ENCODE measurements around the gene TMEM267.

DNA sequence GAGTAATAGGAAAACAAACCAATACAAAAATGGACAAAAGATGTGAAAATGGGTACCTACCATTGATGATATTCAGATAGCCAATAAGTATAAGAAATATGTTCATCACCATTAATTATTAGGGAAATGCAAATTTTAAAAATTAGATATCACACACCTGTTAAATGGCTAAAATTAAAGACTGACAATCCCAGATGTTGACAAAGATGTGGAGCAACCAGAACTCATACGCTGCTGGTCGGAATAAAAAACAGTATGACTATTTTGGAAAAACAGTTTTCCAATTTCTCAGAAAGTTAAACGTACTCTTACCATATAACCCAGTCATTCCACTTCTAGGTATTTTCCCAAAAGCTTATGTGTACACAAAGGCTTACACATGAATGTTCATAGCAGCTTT, 27.1 kb downstream of the TMEM267 start:
- TF ChIP-seq, protein P1, sequence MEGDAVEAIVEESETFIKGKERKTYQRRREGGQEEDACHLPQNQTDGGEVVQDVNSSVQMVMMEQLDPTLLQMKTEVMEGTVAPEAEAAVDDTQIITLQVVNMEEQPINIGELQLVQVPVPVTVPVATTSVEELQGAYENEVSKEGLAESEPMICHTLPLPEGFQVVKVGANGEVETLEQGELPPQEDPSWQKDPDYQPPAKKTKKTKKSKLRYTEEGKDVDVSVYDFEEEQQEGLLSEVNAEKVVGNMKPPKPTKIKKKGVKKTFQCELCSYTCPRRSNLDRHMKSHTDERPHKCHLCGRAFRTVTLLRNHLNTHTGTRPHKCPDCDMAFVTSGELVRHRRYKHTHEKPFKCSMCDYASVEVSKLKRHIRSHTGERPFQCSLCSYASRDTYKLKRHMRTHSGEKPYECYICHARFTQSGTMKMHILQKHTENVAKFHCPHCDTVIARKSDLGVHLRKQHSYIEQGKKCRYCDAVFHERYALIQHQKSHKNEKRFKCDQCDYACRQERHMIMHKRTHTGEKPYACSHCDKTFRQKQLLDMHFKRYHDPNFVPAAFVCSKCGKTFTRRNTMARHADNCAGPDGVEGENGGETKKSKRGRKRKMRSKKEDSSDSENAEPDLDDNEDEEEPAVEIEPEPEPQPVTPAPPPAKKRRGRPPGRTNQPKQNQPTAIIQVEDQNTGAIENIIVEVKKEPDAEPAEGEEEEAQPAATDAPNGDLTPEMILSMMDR (IDR thresholded peaks at IDR 0.05): no peak
- TF ChIP-seq EP300 (IDR thresholded peaks at IDR 0.05): no peak
- TF ChIP-seq POLR2AphosphoS5 (IDR thresholded peaks at IDR 0.05): no peak

Data from esophagus muscularis mucosa (tissue), 4 donors.